Measurements from ENCODE around the gene HDAC6. TPM values are rescaled to one million over a fixed set of nuclear protein-coding genes. Genes with fewer than 3 reads are reported as not detected.

HDAC6 gene
- total and polyA plus RNA-seq, 7 donors, result 21.8 to 47.1 (median 31.8) TPM

GRCh38 chrX:48784726-48785125 is 17.1 kb upstream of the HDAC6 start:
- no peak for DNase-seq
- intact Hi-C loops (cut with DNase I), result no loop called here
- ATAC-seq, result no peak
- TF ChIP-seq, protein P1, sequence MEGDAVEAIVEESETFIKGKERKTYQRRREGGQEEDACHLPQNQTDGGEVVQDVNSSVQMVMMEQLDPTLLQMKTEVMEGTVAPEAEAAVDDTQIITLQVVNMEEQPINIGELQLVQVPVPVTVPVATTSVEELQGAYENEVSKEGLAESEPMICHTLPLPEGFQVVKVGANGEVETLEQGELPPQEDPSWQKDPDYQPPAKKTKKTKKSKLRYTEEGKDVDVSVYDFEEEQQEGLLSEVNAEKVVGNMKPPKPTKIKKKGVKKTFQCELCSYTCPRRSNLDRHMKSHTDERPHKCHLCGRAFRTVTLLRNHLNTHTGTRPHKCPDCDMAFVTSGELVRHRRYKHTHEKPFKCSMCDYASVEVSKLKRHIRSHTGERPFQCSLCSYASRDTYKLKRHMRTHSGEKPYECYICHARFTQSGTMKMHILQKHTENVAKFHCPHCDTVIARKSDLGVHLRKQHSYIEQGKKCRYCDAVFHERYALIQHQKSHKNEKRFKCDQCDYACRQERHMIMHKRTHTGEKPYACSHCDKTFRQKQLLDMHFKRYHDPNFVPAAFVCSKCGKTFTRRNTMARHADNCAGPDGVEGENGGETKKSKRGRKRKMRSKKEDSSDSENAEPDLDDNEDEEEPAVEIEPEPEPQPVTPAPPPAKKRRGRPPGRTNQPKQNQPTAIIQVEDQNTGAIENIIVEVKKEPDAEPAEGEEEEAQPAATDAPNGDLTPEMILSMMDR (IDR thresholded peaks at IDR 0.05), result no peak
- Histone ChIP-seq H3K4me3 (no peak overlapping the region), H3K4me1 (no peaks in the 10 kb centered on the region), H3K36me3 (ENCODE audit: insufficient read depth in 1 of 2, low read depth in 1 of 2) (no peaks in the 10 kb centered on the region), H3K9me3 (no peaks in the 10 kb centered on the region), H3K27me3 (ENCODE audit: insufficient read depth in 3 of 3, low read length in 2 of 3) (peaks cover 0 to 37% (median 0%) of the 10 kb centered on the region in 3 donors), H3K27ac (no peak overlapping the region)
- 55 to 58% (median 56%) methylated on average over 3 of the region's 3 CpGs for WGBS, 3 donors

DNA sequence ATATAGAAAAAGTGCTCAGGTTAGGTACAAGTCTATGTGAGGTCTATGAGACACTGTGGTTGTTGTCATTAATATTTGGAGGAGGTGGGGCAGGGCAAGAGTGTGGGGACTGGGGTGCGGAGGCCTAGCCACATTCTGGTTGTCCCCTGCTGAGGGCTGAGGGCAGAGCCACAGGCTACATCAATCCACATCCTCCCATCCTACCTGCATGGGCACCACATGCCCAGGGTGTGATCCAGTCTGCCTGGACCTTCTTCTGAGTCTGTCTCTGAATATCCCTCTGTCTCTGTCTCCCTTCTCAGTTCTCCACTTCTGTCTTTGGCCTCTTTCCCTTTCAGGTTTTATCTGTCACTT is 16.7 kb upstream of the HDAC6 start:
- DNase-seq, result no peak
- H3K4me1 ChIP-seq, result no peaks in the 10 kb centered on the region
- H3K36me3 ChIP-seq (ENCODE audit: insufficient read depth in 1 of 2, low read depth in 1 of 2), result no peaks in the 10 kb centered on the region
- H3K27me3 ChIP-seq (ENCODE audit: insufficient read depth in 3 of 3, low read length in 2 of 3), result peaks cover 0 to 37% (median 0%) of the 10 kb centered on the region in 3 donors
- 70 to 100% methylated on average over 1 of the region's 1 CpG; no CpG with 5 or more reads in 1 of the 3 donors for WGBS, 3 donors
- H3K27ac ChIP-seq, result no peak overlapping the region
- H3K9me3 ChIP-seq, result no peaks in the 10 kb centered on the region
- TF ChIP-seq, protein P1 (IDR thresholded peaks at IDR 0.05), result no peak
- intact Hi-C loops (cut with DNase I), result no loop called here
- no peak overlapping the region for H3K4me3 ChIP-seq
- no peak for ATAC-seq

- 75 to 89% (median 84%) methylated on average over 16 of the region's 16 CpGs for WGBS, 3 donors
- Histone ChIP-seq H3K36me3 (ENCODE audit: insufficient read depth in 1 of 2, low read depth in 1 of 2) (no peaks in the 10 kb centered on the region), H3K4me1 (no peaks in the 10 kb centered on the region), H3K9me3 (no peaks in the 10 kb centered on the region), H3K27ac (no peak overlapping the region), H3K27me3 (ENCODE audit: insufficient read depth in 3 of 3, low read length in 2 of 3) (peaks cover 0 to 37% (median 0%) of the 10 kb centered on the region in 3 donors), H3K4me3 (no peak overlapping the region)
- intact Hi-C loops (cut with DNase I), result no loop called here
- no peak for DNase-seq
- TF ChIP-seq, protein P1 (IDR thresholded peaks at IDR 0.05), result no peak
- ATAC-seq, result no peak
Measured at GRCh38 chrX:48785540-48786214, 16.2 kb upstream of the HDAC6 start.

DNA sequence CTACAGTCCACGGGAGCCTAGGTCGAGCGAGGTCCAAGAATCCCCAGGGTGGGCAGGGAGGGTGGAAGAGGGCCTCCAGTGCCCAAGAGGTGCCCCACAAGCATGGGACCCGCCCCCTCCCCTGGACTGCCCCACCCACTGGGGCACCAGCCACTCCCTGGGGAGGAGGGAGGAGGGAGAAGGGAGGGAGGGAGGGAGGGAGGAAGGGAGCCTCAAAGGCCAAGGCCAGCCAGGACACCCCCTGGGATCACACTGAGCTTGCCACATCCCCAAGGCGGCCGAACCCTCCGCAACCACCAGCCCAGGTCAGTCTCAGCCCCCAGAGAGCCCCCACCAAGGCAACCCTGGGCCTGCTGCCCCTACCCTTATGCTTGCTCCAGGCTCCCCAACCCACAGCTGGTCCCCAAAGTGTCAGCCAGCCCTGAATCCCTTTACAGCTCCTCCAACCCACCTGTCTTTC is 15.5 kb upstream of the HDAC6 start, which contains the start of gene GATA1:
GATA1 (plus strand) TSS at position 250 of the 460 bp plus-strand sequence. CDS start 4,520 bp downstream, outside the sequence.
- TF ChIP-seq, protein P1 (IDR thresholded peaks at IDR 0.05), result no peak
- Histone ChIP-seq H3K9me3 (no peaks in the 10 kb centered on the region), H3K4me3 (no peak within 1 kb of the TSS), H3K4me1 (no peaks in the 10 kb centered on the region), H3K36me3 (ENCODE audit: insufficient read depth in 1 of 2, low read depth in 1 of 2) (no peaks in the 10 kb centered on the region), H3K27me3 (ENCODE audit: insufficient read depth in 3 of 3, low read length in 2 of 3) (peaks cover 0 to 37% (median 0%) of the 10 kb centered on the region in 3 donors), H3K27ac (no peak within 1 kb of the TSS)
- intact Hi-C loops (cut with DNase I), result no loop called here
- ATAC-seq (no peak), DNase-seq (no peak)
- WGBS, 3 donors, result 57 to 73% (median 60%) methylated on average over 3 to 7 of the region's 7 CpGs
